ENCODE measurements around the gene BMPR2. TPM values are rescaled to one million over a fixed set of nuclear protein-coding genes. Genes with fewer than 3 reads are reported as not detected.

The BMPR2 gene
- polyA plus RNA-seq, 1 donor (not counting 4 experiments of a cell fraction or from before 2014, with no cell fraction given), result 31.9 TPM

- Histone ChIP-seq H3K36me3 (ENCODE audit: control insufficient read depth in 2 of 2, extremely low read depth in 1 of 2, insufficient read depth in 2 of 2, low read length in 2 of 2) (no peaks in the 10 kb centered on the region), H2AFZ (ENCODE audit: control insufficient read depth, low read length) (no peak overlapping the region), H3K9me3 (ENCODE audit: control insufficient read depth, low read depth, low read length) (no peaks in the 10 kb centered on the region), H3K4me3 (ENCODE audit: control insufficient read depth in 2 of 3, extremely low read depth in 1 of 3, insufficient read depth in 2 of 3, low read depth in 1 of 3, low read length in 3 of 3) (no peak overlapping the region), H3K27ac (ENCODE audit: control insufficient read depth, insufficient read depth, low read length) (no peak overlapping the region), H3K9me1 (ENCODE audit: control insufficient read depth, extremely low read depth, insufficient read depth, low read length) (no peaks in the 10 kb centered on the region), H3K79me2 (ENCODE audit: control insufficient read depth, insufficient read depth, low read length) (no peaks in the 10 kb centered on the region), H3K4me1 (ENCODE audit: control insufficient read depth, extremely low read depth, insufficient read depth, low read length) (peaks cover 12% of the 10 kb centered on the region), H3K4me2 (ENCODE audit: control insufficient read depth, extremely low read depth, insufficient read depth, low read depth, low read length) (no peak overlapping the region), H3K27me3 (ENCODE audit: control insufficient read depth, extremely low read depth, insufficient read depth, low read length) (no peaks in the 10 kb centered on the region), H3K9ac (ENCODE audit: control insufficient read depth, extremely low read depth, insufficient read depth, low read length) (no peak overlapping the region), H4K20me1 (ENCODE audit: control insufficient read depth, extremely low read depth, insufficient read depth, low read length) (no peaks in the 10 kb centered on the region)
- FAIRE-seq, result no peak
- dilution Hi-C loops (cut with MboI; ENCODE audit: extremely low pct_ligation_motif_present, low sequenced_read_pairs), result no loop called here
- no peak for TF ChIP-seq CTCF (optimal IDR thresholded peaks at IDR 0.05 in 1 of 3, IDR thresholded peaks at IDR 0.05 in 1 of 3, conservative IDR thresholded peaks at IDR 0.05 in 1 of 3; ENCODE audit: extremely low read depth in 1 of 3, insufficient read depth in 2 of 3, low read length in 3 of 3)
- no peak for TF ChIP-seq EZH2 (IDR thresholded peaks at IDR 0.05; ENCODE audit: low read length)
- DNase-seq (ENCODE audit: low read depth, low spot score), result no peak
These were observed 234.3 kb downstream of the BMPR2 start for GRCh38 chr2:202610380-202610779.

GRCh38 chr2:202612145-202612544, 236.0 kb downstream of the BMPR2 start:
- FAIRE-seq (no peak), DNase-seq (ENCODE audit: low read depth, low spot score) (no peak)
- Histone ChIP-seq H3K9me3 (ENCODE audit: control insufficient read depth, low read depth, low read length) (no peaks in the 10 kb centered on the region), H3K27ac (ENCODE audit: control insufficient read depth, insufficient read depth, low read length) (no peak overlapping the region), H3K9ac (ENCODE audit: control insufficient read depth, extremely low read depth, insufficient read depth, low read length) (no peak overlapping the region), H4K20me1 (ENCODE audit: control insufficient read depth, extremely low read depth, insufficient read depth, low read length) (no peaks in the 10 kb centered on the region), H3K4me2 (ENCODE audit: control insufficient read depth, extremely low read depth, insufficient read depth, low read depth, low read length) (no peak overlapping the region), H2AFZ (ENCODE audit: control insufficient read depth, low read length) (no peak overlapping the region), H3K4me3 (ENCODE audit: control insufficient read depth in 2 of 3, extremely low read depth in 1 of 3, insufficient read depth in 2 of 3, low read depth in 1 of 3, low read length in 3 of 3) (no peak overlapping the region), H3K36me3 (ENCODE audit: control insufficient read depth in 2 of 2, extremely low read depth in 1 of 2, insufficient read depth in 2 of 2, low read length in 2 of 2) (no peaks in the 10 kb centered on the region), H3K79me2 (ENCODE audit: control insufficient read depth, insufficient read depth, low read length) (no peaks in the 10 kb centered on the region), H3K27me3 (ENCODE audit: control insufficient read depth, extremely low read depth, insufficient read depth, low read length) (no peaks in the 10 kb centered on the region), H3K9me1 (ENCODE audit: control insufficient read depth, extremely low read depth, insufficient read depth, low read length) (no peaks in the 10 kb centered on the region), H3K4me1 (ENCODE audit: control insufficient read depth, extremely low read depth, insufficient read depth, low read length) (peaks cover 12% of the 10 kb centered on the region)
- TF ChIP-seq CTCF (optimal IDR thresholded peaks at IDR 0.05 in 1 of 3, IDR thresholded peaks at IDR 0.05 in 1 of 3, conservative IDR thresholded peaks at IDR 0.05 in 1 of 3; ENCODE audit: extremely low read depth in 1 of 3, insufficient read depth in 2 of 3, low read length in 3 of 3), result no peak
- no peak for TF ChIP-seq EZH2 (IDR thresholded peaks at IDR 0.05; ENCODE audit: low read length)
- dilution Hi-C loops (cut with MboI; ENCODE audit: extremely low pct_ligation_motif_present, low sequenced_read_pairs), result no loop called here

Data from keratinocyte (primary cell).